Esophagus muscularis mucosa (tissue), 4 donors: ENCODE measurements around the gene CINP. TPM values are rescaled to one million over a fixed set of nuclear protein-coding genes. Genes with fewer than 3 reads are reported as not detected.
"Not testable (repeated sequence)": the region's sequence is repeated elsewhere in the genome, so short reads cannot be mapped to it uniquely, and the experiment has no call there.

Experiments used
- DNase-seq: peaks from one replicate; pipeline ENCODE4 v3.0.0-alpha.2; 2017; ENCODE audit errors: extremely low spot score
- H3K27ac ChIP-seq, 4 donors: fragments of 200-600 bp; sonication (generic); replicated peaks in 1 of 4; 1 replicate in 3 of 4; 2 replicates in 1 of 4; pipeline ENCODE4 v1.5.1; 2016 to 2019; ENCODE audit warnings: mild to moderate bottlenecking in 1 of 4
- H3K27me3 ChIP-seq, 4 donors: fragments of 200-600 bp; sonication (generic); one replicate each; pipeline versions ENCODE4 v1.5.1 to v1.6.0; 2016 to 2019
- H3K36me3 ChIP-seq, 4 donors: fragments of 200-600 bp; sonication (generic); one replicate each; pipeline ENCODE4 v1.5.1; 2016 to 2019
- H3K4me1 ChIP-seq, 4 donors: fragments of 200-600 bp; sonication (generic); one replicate each; pipeline ENCODE4 v1.5.1; 2016 to 2019
- H3K4me3 ChIP-seq, 4 donors: fragments of 200-600 bp; sonication (generic); 1 replicate in 2 of 4; 2 replicates in 2 of 4; pipeline ENCODE4 v1.5.1; 2016 to 2019; ENCODE audit warnings: mild to moderate bottlenecking in 4 of 4, moderate library complexity in 1 of 4
- H3K9me3 ChIP-seq, 4 donors: fragments of 200-600 bp; sonication (generic); 1 replicate in 3 of 4; 2 replicates in 1 of 4; pipeline ENCODE4 v1.5.1; 2016 to 2019
- CTCF ChIP-seq, 3 experiments: fragments of 200-600 bp in 2 of 3; fragments of 450-650 bp in 1 of 3; sonication (generic) in 2 of 3; IDR thresholded peaks; one replicate each; pipeline ENCODE4 v1.5.1; 2017 to 2019; ENCODE audit warnings: antibody characterized with exemption in 3 of 3, mild to moderate bottlenecking in 2 of 3, moderate library complexity in 1 of 3
- EP300 ChIP-seq: sonication (generic); formaldehyde crosslinking; IDR thresholded peaks from one replicate; pipeline ENCODE4 v1.6.1; 2017; ENCODE audit warnings: antibody characterized with exemption
- POLR2A ChIP-seq: fragments of 450-650 bp; IDR thresholded peaks from one replicate; pipeline ENCODE4 v1.6.1; 2017; ENCODE audit warnings: antibody characterized with exemption, moderate library complexity, mild to moderate bottlenecking, low read depth
- POLR2AphosphoS5 ChIP-seq, 2 donors: sonication (generic); formaldehyde crosslinking; IDR thresholded peaks; one replicate each; pipeline ENCODE4 v1.6.1; 2017; ENCODE audit warnings: antibody characterized with exemption in 2 of 2
- WGBS: methylation state at CpG from one replicate; pipeline ENCODE4 v1.1.5; 2018; 5-methylcytosine and 5-hydroxymethylcytosine counted together
- intact Hi-C: fragments of 100-400 bp; cut with DNase I; formaldehyde crosslinking; loops from one replicate; pipeline ENCODE4 v1.15.1; 2023
- total RNA-seq, 4 donors: library from RNA; depleted of rRNA; stranded (reverse); fragments of >200 nt; gene quantifications; one replicate each; pipeline versions ENCODE4 v1.1.0 to v1.2.1, GENCODE V29; 2016

The CINP gene
- total RNA-seq, 4 donors from 2014 or later: 21.6 to 27.7 (median 25.4) TPM

DNA sequence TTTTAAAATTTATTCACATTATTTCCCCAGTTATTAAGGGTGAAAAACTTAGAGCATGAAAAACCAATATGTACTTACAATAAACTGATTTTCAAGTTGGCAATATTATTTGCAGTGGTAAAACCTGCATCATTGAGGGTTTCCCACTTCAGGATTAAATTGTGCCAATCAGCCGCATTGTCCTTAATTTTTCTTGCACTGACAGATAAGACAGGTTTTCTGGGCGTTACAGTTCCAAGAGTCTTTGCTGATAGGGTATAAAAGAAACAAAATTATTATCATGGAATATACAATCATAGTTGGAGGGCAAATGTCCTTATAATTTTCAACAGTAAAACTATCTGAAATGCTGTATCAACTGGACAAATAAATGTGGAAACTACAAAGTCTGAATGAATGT lies 3.3 kb downstream of the CINP start:
- WGBS: 93% methylated on average over 2 of the region's 2 CpGs
- no peak for DNase-seq
- intact Hi-C loops: no loop called here
- Histone ChIP-seq H3K4me3 (no peak overlapping the region), H3K27me3 (no peaks in the 10 kb centered on the region), H3K9me3 (no peaks in the 10 kb centered on the region), H3K27ac (no peak overlapping the region), H3K36me3 (peaks cover 42 to 59% (median 50%) of the 10 kb centered on the region in 4 donors), H3K4me1 (peaks cover 19 to 34% (median 30%) of the 10 kb centered on the region in 4 donors)
- TF ChIP-seq POLR2AphosphoS5 (IDR thresholded peaks at IDR 0.05) (no peak), POLR2A (no peak), EP300 (no peak), CTCF (IDR thresholded peaks at IDR 0.05) (no peak)

GRCh38 chr14:102356280-102356679 lies 6.4 kb downstream of the CINP start:
- DNase-seq: no peak
- H3K27me3 ChIP-seq: no peaks in the 10 kb centered on the region
- H3K4me1 ChIP-seq: peaks cover under 1 to 18% (median 15%) of the 10 kb centered on the region in 4 donors
- H3K4me3 ChIP-seq: no peak overlapping the region
- H3K36me3 ChIP-seq: peaks cover 55 to 88% (median 74%) of the 10 kb centered on the region in 4 donors
- TF ChIP-seq POLR2AphosphoS5 (IDR thresholded peaks at IDR 0.05) (no peak), CTCF (IDR thresholded peaks at IDR 0.05) (no peak), POLR2A (no peak), EP300 (no peak)
- no peaks in the 10 kb centered on the region for H3K9me3 ChIP-seq
- no peak overlapping the region for H3K27ac ChIP-seq
- intact Hi-C loops: no loop called here
- 97% methylated on average over 3 of the region's 3 CpGs for WGBS

- Histone ChIP-seq H3K4me1 (peaks cover 0 to 14% (median 2%) of the 10 kb centered on the region in 4 donors), H3K9me3 (no peaks in the 10 kb centered on the region), H3K27ac (no peak overlapping the region), H3K36me3 (peaks cover 65 to 98% (median 87%) of the 10 kb centered on the region in 4 donors), H3K4me3 (no peak overlapping the region), H3K27me3 (no peaks in the 10 kb centered on the region)
- intact Hi-C loops: no loop called here
- TF ChIP-seq CTCF (IDR thresholded peaks at IDR 0.05) (no peak), POLR2AphosphoS5 (IDR thresholded peaks at IDR 0.05) (no peak), POLR2A (no peak), EP300 (no peak)
- 84% methylated on average over 8 of the region's 8 CpGs for WGBS
- no peak for DNase-seq
These were observed 9.5 kb downstream of the CINP start for GRCh38 chr14:102353126-102353619.

GRCh38 chr14:102352213-102352612 lies 10.5 kb downstream of the CINP start:
- no peak for DNase-seq
- no peaks in the 10 kb centered on the region for H3K27me3 ChIP-seq
- no peak overlapping the region for H3K4me3 ChIP-seq
- H3K36me3 ChIP-seq: peaks cover 67 to 98% (median 87%) of the 10 kb centered on the region in 4 donors
- peaks cover 0 to 14% (median 2%) of the 10 kb centered on the region in 4 donors for H3K4me1 ChIP-seq
- H3K9me3 ChIP-seq: no peaks in the 10 kb centered on the region
- no peak for TF ChIP-seq POLR2AphosphoS5 (IDR thresholded peaks at IDR 0.05)
- no peak for TF ChIP-seq EP300
- no peak for TF ChIP-seq POLR2A
- no peak for TF ChIP-seq CTCF (IDR thresholded peaks at IDR 0.05)
- intact Hi-C loops: no loop called here
- 95% methylated on average over 4 of the region's 4 CpGs for WGBS
- peak overlapping the region in 1 of 4 donors; percentile 51 for H3K27ac ChIP-seq

- H3K4me1 ChIP-seq: peaks cover 0 to 14% (median 2%) of the 10 kb centered on the region in 4 donors
- H3K4me3 ChIP-seq, DNase-seq, H3K27me3 ChIP-seq, intact Hi-C loops, H3K9me3 ChIP-seq: not testable (repeated sequence)
- peaks cover 67 to 98% (median 87%) of the 10 kb centered on the region in 4 donors for H3K36me3 ChIP-seq
- WGBS: 77% methylated on average over 9 of the region's 9 CpGs
- H3K27ac ChIP-seq: peak overlapping the region in 3 of 4 donors; percentile 31 to 63 (median 51)
These were observed 11.1 kb downstream of the CINP start for GRCh38 chr14:102351593-102351992.
